HT-29 (cell line): ENCODE results near the gene SRSF2. TPM values are rescaled to one million over a fixed set of nuclear protein-coding genes. Genes with fewer than 3 reads are reported as not detected.

Experiments used
- small RNA-seq: library from RNA; depleted of rRNA; stranded (forward); fragments of <200 nt; gene quantifications from one replicate; pipeline ENCODE3, GENCODE V24; 2014
- total RNA-seq: library from RNA; depleted of rRNA; stranded (reverse); fragments of >200 nt; shearing (Covaris generic); gene quantifications from 2 replicates; pipeline ENCODE4 v1.2.3, GENCODE V29; 2014; rRNA removed

The SRSF2 gene
- total RNA-seq, 1 experiment from 2014 or later: 1,245 TPM

Small RNAs within 50 kb of the gene (small RNA-seq; reads per million reads assigned to genes)
- gene AC005837.3: not detected
- gene RF02271: not detected
- not detected for gene RNU6-97P
- gene RNY4P36: 0.43 reads per million

Other genes with a start within 250 kb of the SRSF2 start
- gene RHBDF2, start 235.9 kb downstream of the SRSF2 start, total RNA-seq: 42.0 and 46.5 TPM in 2 replicates
- not detected in 2 replicates for gene CYGB, start 199.6 kb downstream of the SRSF2 start, total RNA-seq
- not detected in 2 replicates for gene PRCD, start 197.3 kb downstream of the SRSF2 start, total RNA-seq
- gene ST6GALNAC2, start 151.5 kb downstream of the SRSF2 start, total RNA-seq: 1.0 and 2.6 TPM in 2 replicates
- 5.3 and 9.6 TPM in 2 replicates for gene ST6GALNAC1, start 93.6 kb downstream of the SRSF2 start, total RNA-seq
- gene MXRA7, start 26.4 kb downstream of the SRSF2 start, total RNA-seq: 0.23 and 0.99 TPM in 2 replicates
- gene JMJD6, start 10.7 kb downstream of the SRSF2 start, total RNA-seq: 28.0 and 34.0 TPM in 2 replicates
- gene METTL23, start 10.5 kb downstream of the SRSF2 start, total RNA-seq: 52.1 and 52.8 TPM in 2 replicates
- 21.5 and 24.9 TPM in 2 replicates for gene MFSD11, start 788 bp upstream of the SRSF2 start, total RNA-seq
- gene MGAT5B, start 131.1 kb upstream of the SRSF2 start, total RNA-seq: not detected in 2 replicates